Measurements from ENCODE around the gene THPO.

THPO gene

GRCh38 chr3:184377882-184378445 lies at the start of gene THPO:
Gene THPO (minus strand): TSS chr3:184378207. CDS start chr3:184376259, 1,948 bp downstream.
- DNase-seq (ENCODE audit: low read depth), result no peak

- no peak for DNase-seq (ENCODE audit: low read depth)
Measured at GRCh38 chr3:184426691-184427141, 48.7 kb upstream of the THPO start.

GRCh38 chr3:184423561-184423960 lies 45.6 kb upstream of the THPO start:
- no peak for DNase-seq (ENCODE audit: low read depth)

- no peak for DNase-seq (ENCODE audit: low read depth)
Measured at GRCh38 chr3:184419171-184419570, 41.2 kb upstream of the THPO start.

GRCh38 chr3:184417619-184418327 lies 39.8 kb upstream of the THPO start:
- DNase-seq (ENCODE audit: low read depth), result peak; percentile 60

- DNase-seq (ENCODE audit: low read depth), result no peak
Measured at GRCh38 chr3:184415203-184415490, 37.1 kb upstream of the THPO start.

GRCh38 chr3:184414418-184415202 lies 36.6 kb upstream of the THPO start:
- no peak for DNase-seq (ENCODE audit: low read depth)

- DNase-seq (ENCODE audit: low read depth), result no peak
Measured at GRCh38 chr3:184409946-184410500, 32.0 kb upstream of the THPO start.

- no peak for DNase-seq (ENCODE audit: low read depth)
Measured at GRCh38 chr3:184409331-184409926, 31.4 kb upstream of the THPO start.

GRCh38 chr3:184405075-184406030 lies 27.3 kb upstream of the THPO start:
- no peak for DNase-seq (ENCODE audit: low read depth)

GRCh38 chr3:184399410-184399809 lies 21.4 kb upstream of the THPO start:
- no peak for DNase-seq (ENCODE audit: low read depth)

- no peak for DNase-seq (ENCODE audit: low read depth)
Measured at GRCh38 chr3:184395320-184395660, 17.3 kb upstream of the THPO start.

GRCh38 chr3:184391266-184391665 lies 13.3 kb upstream of the THPO start:
- DNase-seq (ENCODE audit: low read depth), result no peak

- no peak for DNase-seq (ENCODE audit: low read depth)
Measured at GRCh38 chr3:184389935-184390528, 12.0 kb upstream of the THPO start.

- no peak for DNase-seq (ENCODE audit: low read depth)
Measured at GRCh38 chr3:184389384-184389783, 11.4 kb upstream of the THPO start.

GRCh38 chr3:184388936-184389230 lies 10.9 kb upstream of the THPO start:
- DNase-seq (ENCODE audit: low read depth), result no peak

- DNase-seq (ENCODE audit: low read depth), result no peak
Measured at GRCh38 chr3:184388164-184388935, 10.3 kb upstream of the THPO start.

GRCh38 chr3:184387174-184387714 lies 9.2 kb upstream of the THPO start:
- no peak for DNase-seq (ENCODE audit: low read depth)

GRCh38 chr3:184386047-184386806 lies 8.2 kb upstream of the THPO start:
- DNase-seq (ENCODE audit: low read depth), result no peak
